Peyer's patch (tissue), 4 donors: ENCODE results near the gene CKAP2L. TPM values are rescaled to one million over a fixed set of nuclear protein-coding genes. Genes with fewer than 3 reads are reported as not detected.

Experiments
- DNase-seq, 3 donors: peaks; one replicate each; pipeline ENCODE4 v3.0.0-alpha.2; 2017 to 2019
- H3K27ac ChIP-seq, 4 donors: fragments of 200-600 bp; sonication (generic); one replicate each; pipeline ENCODE4 v1.5.1; 2016 to 2019
- H3K27me3 ChIP-seq, 2 donors: fragments of 200-600 bp; sonication (generic); one replicate each; pipeline ENCODE4 v1.5.1; 2019
- H3K36me3 ChIP-seq, 3 donors: fragments of 200-600 bp; sonication (generic); one replicate each; pipeline ENCODE4 v1.5.1; 2016 to 2019
- H3K4me1 ChIP-seq, 4 donors: fragments of 200-600 bp; sonication (generic); one replicate each; pipeline ENCODE4 v1.5.1; 2016 to 2019
- H3K4me3 ChIP-seq, 4 donors: fragments of 200-600 bp; sonication (generic); 1 replicate in 3 of 4; 2 replicates in 1 of 4; pipeline ENCODE4 v1.5.1; 2016 to 2019; ENCODE audit warnings: mild to moderate bottlenecking in 1 of 4
- H3K9me3 ChIP-seq, 4 donors: fragments of 200-600 bp; sonication (generic); one replicate each; pipeline ENCODE4 v1.5.1; 2016 to 2019; ENCODE audit warnings: mild to moderate bottlenecking in 1 of 4
- POLR2A ChIP-seq, 2 donors: fragments of 450-650 bp; IDR thresholded peaks; one replicate each; pipeline ENCODE4 v1.5.1; 2017; ENCODE audit warnings: antibody characterized with exemption in 2 of 2, mild to moderate bottlenecking in 2 of 2, moderate library complexity in 2 of 2
- total RNA-seq, 4 donors: library from RNA; depleted of rRNA; stranded (reverse); fragments of >200 nt; gene quantifications; one replicate each; pipeline ENCODE4 v1.1.0, GENCODE V29; 2016
- TF ChIP-seq, protein P1 (sequence below), 6 experiments: fragments of 450-650 bp in 4 of 6; fragments of 200-600 bp in 2 of 6; sonication (generic) in 1 of 6; IDR thresholded peaks; one replicate each; pipeline ENCODE4 v1.5.1; 2017 to 2019; ENCODE audit warnings: antibody characterized with exemption in 6 of 6, mild to moderate bottlenecking in 3 of 6, moderate library complexity in 1 of 6

Gene CKAP2L
- total RNA-seq, 4 donors from 2014 or later = 0.54 to 19.0 (median 1.3) TPM

- Histone ChIP-seq H3K4me1 (no peaks in the 10 kb centered on the region), H3K27ac (no peak overlapping the region), H3K36me3 (no peaks in the 10 kb centered on the region), H3K9me3 (no peaks in the 10 kb centered on the region), H3K4me3 (no peak overlapping the region), H3K27me3 (no peaks in the 10 kb centered on the region)
- peak in 1 of 3 donors; percentile 11 for DNase-seq
- no peak for TF ChIP-seq POLR2A (IDR thresholded peaks at IDR 0.05)
- TF ChIP-seq, protein P1, sequence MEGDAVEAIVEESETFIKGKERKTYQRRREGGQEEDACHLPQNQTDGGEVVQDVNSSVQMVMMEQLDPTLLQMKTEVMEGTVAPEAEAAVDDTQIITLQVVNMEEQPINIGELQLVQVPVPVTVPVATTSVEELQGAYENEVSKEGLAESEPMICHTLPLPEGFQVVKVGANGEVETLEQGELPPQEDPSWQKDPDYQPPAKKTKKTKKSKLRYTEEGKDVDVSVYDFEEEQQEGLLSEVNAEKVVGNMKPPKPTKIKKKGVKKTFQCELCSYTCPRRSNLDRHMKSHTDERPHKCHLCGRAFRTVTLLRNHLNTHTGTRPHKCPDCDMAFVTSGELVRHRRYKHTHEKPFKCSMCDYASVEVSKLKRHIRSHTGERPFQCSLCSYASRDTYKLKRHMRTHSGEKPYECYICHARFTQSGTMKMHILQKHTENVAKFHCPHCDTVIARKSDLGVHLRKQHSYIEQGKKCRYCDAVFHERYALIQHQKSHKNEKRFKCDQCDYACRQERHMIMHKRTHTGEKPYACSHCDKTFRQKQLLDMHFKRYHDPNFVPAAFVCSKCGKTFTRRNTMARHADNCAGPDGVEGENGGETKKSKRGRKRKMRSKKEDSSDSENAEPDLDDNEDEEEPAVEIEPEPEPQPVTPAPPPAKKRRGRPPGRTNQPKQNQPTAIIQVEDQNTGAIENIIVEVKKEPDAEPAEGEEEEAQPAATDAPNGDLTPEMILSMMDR (IDR thresholded peaks at IDR 0.05) = no peak
Observed at GRCh38 chr2:112713926-112714325, 50.5 kb downstream of the CKAP2L start.

- DNase-seq = peak in 1 of 3 donors; percentile 7
- H3K36me3 ChIP-seq = no peaks in the 10 kb centered on the region
- H3K4me3 ChIP-seq = no peak overlapping the region
- H3K27me3 ChIP-seq = no peaks in the 10 kb centered on the region
- no peaks in the 10 kb centered on the region for H3K4me1 ChIP-seq
- H3K27ac ChIP-seq = no peak overlapping the region
- TF ChIP-seq POLR2A (IDR thresholded peaks at IDR 0.05) = no peak
- TF ChIP-seq, protein P1 (IDR thresholded peaks at IDR 0.05) = no peak
- no peaks in the 10 kb centered on the region for H3K9me3 ChIP-seq
Observed at GRCh38 chr2:112713585-112713925, 50.9 kb downstream of the CKAP2L start.

DNA sequence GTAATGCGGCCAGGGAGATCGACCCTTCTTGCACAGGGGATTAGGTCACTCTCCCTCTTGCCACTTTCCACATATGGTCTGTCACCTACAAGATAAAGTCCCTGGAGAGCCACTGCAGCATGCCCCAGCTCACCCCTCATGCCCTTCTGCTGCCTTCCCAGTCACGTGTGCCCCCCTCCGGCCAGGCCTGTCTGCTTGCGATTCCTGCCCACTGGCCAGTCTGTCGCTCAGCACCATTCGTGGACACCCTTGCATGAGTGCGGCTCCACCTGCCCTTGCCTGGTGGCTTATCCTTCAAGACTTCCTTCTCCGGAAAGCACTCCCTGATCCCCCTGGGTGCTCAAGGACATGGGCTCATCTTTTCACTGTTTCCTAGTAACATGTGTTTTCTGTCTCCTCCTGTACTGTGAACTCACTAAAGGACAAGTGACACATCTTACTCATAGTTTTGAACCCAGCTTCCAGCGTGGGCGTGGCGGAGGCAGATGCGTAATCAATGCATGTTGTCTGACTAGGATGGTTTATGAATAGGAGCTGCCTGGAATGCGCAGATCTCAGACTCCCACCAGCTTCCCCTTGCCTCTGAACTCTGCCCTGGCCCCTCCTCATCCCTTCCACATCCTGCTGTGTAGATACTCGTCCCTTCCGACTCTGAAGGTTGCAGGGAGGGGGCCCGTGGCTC is 51.4 kb downstream of the CKAP2L start:
- no peak for TF ChIP-seq POLR2A (IDR thresholded peaks at IDR 0.05)
- TF ChIP-seq, protein P1 (IDR thresholded peaks at IDR 0.05) = no peak
- Histone ChIP-seq H3K36me3 (no peaks in the 10 kb centered on the region), H3K4me1 (no peaks in the 10 kb centered on the region), H3K27me3 (no peaks in the 10 kb centered on the region), H3K9me3 (no peaks in the 10 kb centered on the region), H3K27ac (no peak overlapping the region), H3K4me3 (no peak overlapping the region)
- DNase-seq = peak in 1 of 3 donors; percentile 59

- no peak overlapping the region for H3K4me3 ChIP-seq
- TF ChIP-seq, protein P1 (IDR thresholded peaks at IDR 0.05) = no peak
- TF ChIP-seq POLR2A (IDR thresholded peaks at IDR 0.05) = no peak
- no peak overlapping the region for H3K27ac ChIP-seq
- DNase-seq = peak in 1 of 3 donors; percentile 13
- H3K4me1 ChIP-seq = peaks cover 0 to 4% (median 0%) of the 10 kb centered on the region in 4 donors
- H3K27me3 ChIP-seq = no peaks in the 10 kb centered on the region
- no peaks in the 10 kb centered on the region for H3K9me3 ChIP-seq
- no peaks in the 10 kb centered on the region for H3K36me3 ChIP-seq
Observed at GRCh38 chr2:112712465-112712864, 51.9 kb downstream of the CKAP2L start.

DNA sequence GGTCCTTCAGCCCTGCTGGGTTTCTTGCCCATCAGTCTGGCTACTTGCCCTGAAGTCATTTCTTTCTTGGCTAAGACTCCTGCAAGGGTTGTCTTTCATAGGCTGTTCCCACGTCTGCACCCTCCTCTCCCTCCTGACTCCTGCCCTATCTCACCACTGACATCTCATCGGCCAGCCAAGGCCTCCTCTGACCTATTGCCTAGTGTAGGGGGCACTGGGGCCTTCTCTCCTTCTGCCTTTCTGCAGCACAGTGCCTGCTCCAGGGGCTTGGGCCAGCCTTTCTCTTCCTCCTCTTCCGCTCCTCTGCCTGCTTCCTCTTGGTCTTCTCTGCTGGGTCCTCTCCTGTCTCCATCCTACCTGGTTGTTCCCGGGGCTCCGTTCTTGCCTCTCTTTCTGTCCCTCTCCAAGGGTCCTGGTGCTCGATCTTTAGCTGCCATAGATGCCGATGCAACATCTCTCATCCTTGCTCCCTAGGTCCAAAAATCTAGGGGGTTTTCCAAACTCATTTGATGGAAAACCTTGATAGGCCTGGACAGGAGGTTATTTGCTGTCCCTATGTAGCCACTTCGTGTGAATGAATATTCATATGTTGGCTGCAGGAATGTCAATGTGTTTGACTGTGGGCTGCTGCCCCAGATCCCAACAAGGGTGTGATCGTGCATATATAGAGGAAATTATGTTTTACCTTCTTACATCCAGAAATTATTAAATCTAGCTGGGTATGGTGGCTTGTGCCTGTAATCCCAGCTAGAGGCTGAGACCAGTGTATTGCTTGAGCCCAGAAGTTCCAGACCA is 53.3 kb downstream of the CKAP2L start:
- H3K4me3 ChIP-seq = no peak overlapping the region
- DNase-seq = peak in 1 of 3 donors; percentile 40
- H3K4me1 ChIP-seq = peaks cover 0 to 4% (median 2%) of the 10 kb centered on the region in 4 donors
- H3K36me3 ChIP-seq = no peaks in the 10 kb centered on the region
- H3K27ac ChIP-seq = no peak overlapping the region
- H3K27me3 ChIP-seq = no peaks in the 10 kb centered on the region
- H3K9me3 ChIP-seq = no peaks in the 10 kb centered on the region
- no peak for TF ChIP-seq POLR2A (IDR thresholded peaks at IDR 0.05)
- TF ChIP-seq, protein P1 (IDR thresholded peaks at IDR 0.05) = no peak
